Gastrocnemius medialis (tissue), 4 donors: ENCODE data around the gene FBXL19. TPM values are rescaled to one million over a fixed set of nuclear protein-coding genes. Genes with fewer than 3 reads are reported as not detected.

Experiments
- ATAC-seq, 2 donors: fragments of 150-250 bp; one replicate each; pipeline ENCODE4 v1.9.1; 2016
- DNase-seq, 2 donors: peaks; one replicate each; pipeline ENCODE4 v3.0.0-alpha.2; 2019
- H3K27ac ChIP-seq, 4 donors: fragments of 200-600 bp; sonication (generic); 1 replicate in 1 of 4; 2 replicates in 3 of 4; pipeline ENCODE4 v1.5.1; 2016 to 2018; ENCODE audit warnings: mild to moderate bottlenecking in 2 of 4, moderate library complexity in 1 of 4
- H3K27me3 ChIP-seq, 3 donors: fragments of 200-600 bp; sonication (generic) in 2 of 3; 1 replicate in 1 of 3; 2 replicates in 2 of 3; pipeline versions ENCODE4 v1.5.1 to v1.6.0; 2016 to 2019; ENCODE audit warnings: mild to moderate bottlenecking in 1 of 3, moderate library complexity in 1 of 3
- H3K36me3 ChIP-seq, 2 donors: fragments of 200-600 bp; sonication (generic) in 1 of 2; one replicate each; pipeline ENCODE4 v1.5.1; 2017 to 2018
- H3K4me1 ChIP-seq, 2 donors: fragments of 200-600 bp; sonication (generic) in 1 of 2; one replicate each; pipeline ENCODE4 v1.5.1; 2016 to 2017; ENCODE audit warnings: mild to moderate bottlenecking in 2 of 2
- H3K4me3 ChIP-seq, 4 donors: fragments of 200-600 bp; sonication (generic) in 3 of 4; 1 replicate in 1 of 4; 2 replicates in 3 of 4; pipeline ENCODE4 v1.5.1; 2016 to 2019; ENCODE audit warnings: mild to moderate bottlenecking in 2 of 4
- H3K9me3 ChIP-seq, 3 donors: fragments of 200-600 bp; sonication (generic) in 2 of 3; 1 replicate in 1 of 3; 2 replicates in 2 of 3; pipeline ENCODE4 v1.5.1; 2016 to 2019
- CTCF ChIP-seq, 5 experiments: fragments of 450-650 bp in 3 of 5; fragments of 200-600 bp in 2 of 5; sonication (generic) in 2 of 5; IDR thresholded peaks in 4 of 5; conservative IDR thresholded peaks in 1 of 5; 1 replicate in 4 of 5; 2 replicates in 1 of 5; pipeline ENCODE4 v1.5.1; 2016 to 2019; ENCODE audit warnings: antibody characterized with exemption in 5 of 5, mild to moderate bottlenecking in 3 of 5, moderate library complexity in 3 of 5
- POLR2A ChIP-seq, 2 donors: fragments of 450-650 bp; IDR thresholded peaks; one replicate each; pipeline ENCODE4 v1.6.1; 2017; ENCODE audit warnings: antibody characterized with exemption in 2 of 2, mild to moderate bottlenecking in 2 of 2, moderate library complexity in 2 of 2
- in situ Hi-C, 4 donors: fragments of 200-750 bp; cut with MboI; loops; one replicate each; pipeline versions ENCODE4 v1.15.0 to v1.8.0; 2017; ENCODE audit warnings: low sequenced_read_pairs in 4 of 4
- intact Hi-C: fragments of 100-400 bp; cut with DNase I; formaldehyde crosslinking; loops from one replicate; pipeline ENCODE4 v1.15.1; 2023; ENCODE audit warnings: low total_unique reads
- total RNA-seq, 4 donors: library from RNA; depleted of rRNA; stranded (reverse); fragments of >200 nt; gene quantifications; one replicate each; pipeline versions ENCODE4 v1.1.0 to v1.2.3, GENCODE V29; 2016

FBXL19 gene
- total RNA-seq, 4 donors from 2014 or later, result 3.4 to 7.9 (median 4.8) TPM

- Histone ChIP-seq H3K27me3 (no peaks in the 10 kb centered on the region), H3K4me3 (no peak overlapping the region), H3K36me3 (no peaks in the 10 kb centered on the region), H3K9me3 (no peaks in the 10 kb centered on the region), H3K4me1 (peaks cover 8 to 12% of the 10 kb centered on the region in 2 donors), H3K27ac (peak overlapping the region; percentile 77 to 89 (median 88))
- in situ Hi-C loops (no loop called here), intact Hi-C loops (no loop called here)
- TF ChIP-seq POLR2A (IDR thresholded peaks at IDR 0.05) (no peak), CTCF (IDR thresholded peaks at IDR 0.05 in 4 of 5, conservative IDR thresholded peaks at IDR 0.05 in 1 of 5) (no peak)
- ATAC-seq, result peak in 1 of 2 donors; percentile 7
- DNase-seq, result peak; percentile 25 to 43
Measured at GRCh38 chr16:30903596-30903995, 19.8 kb upstream of the FBXL19 start.

GRCh38 chr16:30904114-30904780 lies 19.1 kb upstream of the FBXL19 start:
- H3K27ac ChIP-seq, result peak overlapping the region; percentile 77 to 89 (median 88)
- DNase-seq (no peak), ATAC-seq (no peak)
- H3K27me3 ChIP-seq, result no peaks in the 10 kb centered on the region
- intact Hi-C loops (no loop called here), in situ Hi-C loops (no loop called here)
- no peaks in the 10 kb centered on the region for H3K9me3 ChIP-seq
- no peaks in the 10 kb centered on the region for H3K36me3 ChIP-seq
- H3K4me1 ChIP-seq, result peaks cover 8 to 12% of the 10 kb centered on the region in 2 donors
- no peak for TF ChIP-seq CTCF (IDR thresholded peaks at IDR 0.05 in 4 of 5, conservative IDR thresholded peaks at IDR 0.05 in 1 of 5)
- H3K4me3 ChIP-seq, result no peak overlapping the region

GRCh38 chr16:30907064-30907463 lies 16.3 kb upstream of the FBXL19 start:
- H3K9me3 ChIP-seq, result no peaks in the 10 kb centered on the region
- no peak overlapping the region for H3K27ac ChIP-seq
- no peaks in the 10 kb centered on the region for H3K27me3 ChIP-seq
- TF ChIP-seq CTCF (IDR thresholded peaks at IDR 0.05 in 4 of 5, conservative IDR thresholded peaks at IDR 0.05 in 1 of 5), result no peak
- TF ChIP-seq POLR2A (IDR thresholded peaks at IDR 0.05), result no peak
- DNase-seq (no peak), ATAC-seq (no peak)
- H3K4me1 ChIP-seq, result peaks cover 0 to 10% of the 10 kb centered on the region in 2 donors
- H3K4me3 ChIP-seq, result no peak overlapping the region
- intact Hi-C loops (no loop called here), in situ Hi-C loops (loop anchor here in 1 of 4 donors (5.0 kb wide), 1 partner anchor 60 kb away; no protein-coding TSS in a partner anchor)
- H3K36me3 ChIP-seq, result no peaks in the 10 kb centered on the region

- Histone ChIP-seq H3K36me3 (no peaks in the 10 kb centered on the region), H3K27me3 (no peaks in the 10 kb centered on the region), H3K4me1 (no peaks in the 10 kb centered on the region), H3K27ac (no peak overlapping the region), H3K9me3 (no peaks in the 10 kb centered on the region), H3K4me3 (no peak overlapping the region)
- intact Hi-C loops, result no loop called here
- in situ Hi-C loops, result no loop called here
- no peak for TF ChIP-seq CTCF (IDR thresholded peaks at IDR 0.05 in 4 of 5, conservative IDR thresholded peaks at IDR 0.05 in 1 of 5)
- TF ChIP-seq POLR2A (IDR thresholded peaks at IDR 0.05), result no peak
- ATAC-seq (no peak), DNase-seq (no peak)
Measured at GRCh38 chr16:30910427-30911029, 12.8 kb upstream of the FBXL19 start.
